HL-60 (cell line): ENCODE data around the gene TPST1.

ENCODE experiments used
- CTCF ChIP-seq: IDR thresholded peaks from one replicate; pipeline ENCODE4 v1.5.1; 2011; ENCODE audit warnings: low read length, control low read depth, inconsistent platforms; ENCODE audit not compliant: insufficient read depth
- POLR2AphosphoS5 ChIP-seq: IDR thresholded peaks from 2 replicates; pipeline ENCODE4 v1.6.1; 2012; ENCODE audit warnings: low read depth
- SPI1 ChIP-seq: IDR thresholded peaks from 2 replicates; pipeline ENCODE4 v1.6.1; 2012; ENCODE audit warnings: low read depth, mild to moderate bottlenecking, borderline replicate concordance

GRCh38 chr7:66202441-66202840 lies 2.7 kb upstream of the TPST1 start:
- no peak for TF ChIP-seq CTCF
- TF ChIP-seq SPI1 = no peak
- TF ChIP-seq POLR2AphosphoS5 = no peak
